NB4 (cell line): ENCODE data around the gene PDK2.

Source experiments
- DNase-seq: peaks from one replicate; pipeline ENCODE4 v3.0.0; 2010; ENCODE audit warnings: low read depth
- H3K4me3 ChIP-seq: one replicate; pipeline ENCODE4 v1.5.1; 2011; ENCODE audit warnings: mild to moderate bottlenecking, low read depth, low read length, moderate library complexity
- CTCF ChIP-seq: IDR thresholded peaks from one replicate; pipeline ENCODE4 v1.5.1; 2012; ENCODE audit warnings: low read depth, low read length
- MAX ChIP-seq: IDR thresholded peaks from 2 replicates; pipeline ENCODE4 v1.6.1; 2011; ENCODE audit warnings: low read depth, low read length
- MYC ChIP-seq: IDR thresholded peaks from 2 replicates; pipeline ENCODE4 v1.6.1; 2011; ENCODE audit warnings: low read depth, low read length
- POLR2A ChIP-seq: IDR thresholded peaks from 2 replicates; pipeline ENCODE4 v1.6.1; 2011; ENCODE audit warnings: mild to moderate bottlenecking; ENCODE audit not compliant: insufficient read length; ENCODE audit errors: extremely low read depth

The PDK2 gene

GRCh38 chr17:50056961-50057330 is 38.2 kb upstream of the PDK2 start:
- H3K4me3 ChIP-seq, result no peak overlapping the region
- DNase-seq, result no peak
- TF ChIP-seq CTCF (no peak), MAX (no peak), MYC (no peak), POLR2A (no peak)

GRCh38 chr17:50057521-50057991 is 37.6 kb upstream of the PDK2 start:
- TF ChIP-seq MAX, result no peak
- TF ChIP-seq POLR2A, result no peak
- no peak for TF ChIP-seq MYC
- TF ChIP-seq CTCF, result no peak
- DNase-seq, result no peak
- no peak overlapping the region for H3K4me3 ChIP-seq

GRCh38 chr17:50058296-50058953 is 36.7 kb upstream of the PDK2 start:
- H3K4me3 ChIP-seq, result no peak overlapping the region
- TF ChIP-seq CTCF, result no peak
- no peak for TF ChIP-seq MYC
- TF ChIP-seq MAX, result no peak
- TF ChIP-seq POLR2A, result no peak
- DNase-seq, result no peak

- DNase-seq, result no peak
- TF ChIP-seq CTCF (no peak), POLR2A (no peak), MYC (no peak), MAX (no peak)
- no peak overlapping the region for H3K4me3 ChIP-seq
These were observed 35.9 kb upstream of the PDK2 start for GRCh38 chr17:50059256-50059655.

- DNase-seq, result no peak
- TF ChIP-seq MYC (no peak), CTCF (no peak), POLR2A (no peak), MAX (no peak)
- H3K4me3 ChIP-seq, result no peak overlapping the region
These were observed 35.3 kb upstream of the PDK2 start for GRCh38 chr17:50059759-50060273.
